Mammary epithelial cell (primary cell): ENCODE data around the gene FOXI1.

Experiments used
- EZH2 ChIP-seq: IDR thresholded peaks from 2 replicates; pipeline ENCODE4 v1.6.1; 2012; ENCODE audit warnings: low read length, inconsistent platforms, borderline replicate concordance
- TF ChIP-seq, protein P1 (sequence below), 2 donors: IDR thresholded peaks in 1 of 2; conservative IDR thresholded peaks in 1 of 2; 2 replicates each; pipeline ENCODE4 v1.5.1; 2011 to 2012; ENCODE audit warnings: inconsistent platforms in 2 of 2, low read length in 2 of 2, mild to moderate bottlenecking in 2 of 2, control low read depth in 1 of 2, low read depth in 1 of 2; ENCODE audit not compliant: insufficient read depth in 1 of 2; ENCODE audit errors: extremely low read depth in 1 of 2

GRCh38 chr5:170100066-170100943 lies 5.4 kb upstream of the FOXI1 start:
- TF ChIP-seq, protein P1, sequence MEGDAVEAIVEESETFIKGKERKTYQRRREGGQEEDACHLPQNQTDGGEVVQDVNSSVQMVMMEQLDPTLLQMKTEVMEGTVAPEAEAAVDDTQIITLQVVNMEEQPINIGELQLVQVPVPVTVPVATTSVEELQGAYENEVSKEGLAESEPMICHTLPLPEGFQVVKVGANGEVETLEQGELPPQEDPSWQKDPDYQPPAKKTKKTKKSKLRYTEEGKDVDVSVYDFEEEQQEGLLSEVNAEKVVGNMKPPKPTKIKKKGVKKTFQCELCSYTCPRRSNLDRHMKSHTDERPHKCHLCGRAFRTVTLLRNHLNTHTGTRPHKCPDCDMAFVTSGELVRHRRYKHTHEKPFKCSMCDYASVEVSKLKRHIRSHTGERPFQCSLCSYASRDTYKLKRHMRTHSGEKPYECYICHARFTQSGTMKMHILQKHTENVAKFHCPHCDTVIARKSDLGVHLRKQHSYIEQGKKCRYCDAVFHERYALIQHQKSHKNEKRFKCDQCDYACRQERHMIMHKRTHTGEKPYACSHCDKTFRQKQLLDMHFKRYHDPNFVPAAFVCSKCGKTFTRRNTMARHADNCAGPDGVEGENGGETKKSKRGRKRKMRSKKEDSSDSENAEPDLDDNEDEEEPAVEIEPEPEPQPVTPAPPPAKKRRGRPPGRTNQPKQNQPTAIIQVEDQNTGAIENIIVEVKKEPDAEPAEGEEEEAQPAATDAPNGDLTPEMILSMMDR (conservative IDR thresholded peaks at IDR 0.05 in 1 of 2, IDR thresholded peaks at IDR 0.05 in 1 of 2; ENCODE audit: extremely low read depth in 1 of 2, insufficient read depth in 1 of 2, low read depth in 1 of 2, low read length in 2 of 2), result peak; percentile 52 to 69
- TF ChIP-seq EZH2, result no peak
